NCI-H2196 treated with DMSO at 0.1 percent for 48 hours (cell line): Measurements from ENCODE around the gene MAGEH1.

Source experiments
- DNase-seq: peaks from one replicate; lab custom pipeline; 2025; ENCODE audit not compliant: unreplicated experiment; lab: John Stamatoyannopoulos, UW

MAGEH1 gene

GRCh38 chrX:55490121-55490520 lies 38.2 kb downstream of the MAGEH1 start:
- DNase-seq: no peak

DNA sequence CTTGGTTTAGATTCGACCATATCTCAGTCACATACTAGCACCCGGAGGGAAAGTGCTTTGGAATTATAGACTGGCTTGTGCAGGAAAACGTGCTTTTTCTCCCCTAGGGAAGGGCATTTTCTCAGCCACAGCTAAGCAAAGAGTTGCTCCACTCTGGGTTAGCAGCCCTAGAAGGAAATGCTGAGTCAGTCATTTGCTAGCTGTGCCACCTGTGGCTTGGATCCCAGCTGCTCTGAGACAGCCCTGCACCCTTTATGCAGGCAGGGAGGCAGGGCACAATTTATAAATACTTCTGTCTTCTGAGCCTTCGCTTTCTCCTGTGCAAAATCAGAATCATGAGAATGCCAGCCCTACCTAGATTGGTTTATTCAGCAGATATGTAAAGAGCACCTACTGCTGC lies 39.0 kb downstream of the MAGEH1 start:
- DNase-seq: no peak
